ENCODE results near the gene UNC13B.
"Not testable (repeated sequence)": the region's sequence is repeated elsewhere in the genome, so short reads cannot be mapped to it uniquely, and the experiment has no call there.

UNC13B gene

GRCh38 chr9:35229066-35229778, 67.4 kb downstream of the UNC13B start:
- no peak for DNase-seq

- DNase-seq = no peak
Measured at GRCh38 chr9:35229779-35230143, 68.0 kb downstream of the UNC13B start.

- no peak for DNase-seq
Measured at GRCh38 chr9:35232867-35233544, 71.2 kb downstream of the UNC13B start.

- DNase-seq = no peak
Measured at GRCh38 chr9:35236692-35237091, 74.9 kb downstream of the UNC13B start.

- DNase-seq = no peak
Measured at GRCh38 chr9:35237311-35237710, 75.5 kb downstream of the UNC13B start.

GRCh38 chr9:35245945-35246344, 84.1 kb downstream of the UNC13B start:
- DNase-seq = not testable (repeated sequence)

GRCh38 chr9:35253075-35253474, 91.3 kb downstream of the UNC13B start:
- no peak for DNase-seq

- DNase-seq = no peak
Measured at GRCh38 chr9:35254237-35254636, 92.4 kb downstream of the UNC13B start.

- DNase-seq = no peak
Measured at GRCh38 chr9:35254984-35255857, 93.4 kb downstream of the UNC13B start.

GRCh38 chr9:35257986-35258659, 96.3 kb downstream of the UNC13B start:
- no peak for DNase-seq

GRCh38 chr9:35258660-35259474, 97.1 kb downstream of the UNC13B start:
- DNase-seq = no peak

- DNase-seq = no peak
Measured at GRCh38 chr9:35260186-35260585, 98.4 kb downstream of the UNC13B start.

GRCh38 chr9:35262064-35262463, 100.3 kb downstream of the UNC13B start:
- no peak for DNase-seq

GRCh38 chr9:35267710-35268109, 105.9 kb downstream of the UNC13B start:
- no peak for DNase-seq

- no peak for DNase-seq
Measured at GRCh38 chr9:35269919-35270318, 108.1 kb downstream of the UNC13B start.

GRCh38 chr9:35271637-35272036, 109.8 kb downstream of the UNC13B start:
- DNase-seq = no peak

GRCh38 chr9:35272989-35273388, 111.2 kb downstream of the UNC13B start:
- DNase-seq = no peak

GRCh38 chr9:35273591-35273990, 111.8 kb downstream of the UNC13B start:
- DNase-seq = no peak

GRCh38 chr9:35274993-35275392, 113.2 kb downstream of the UNC13B start:
- DNase-seq = no peak

GRCh38 chr9:35277171-35277520, 115.3 kb downstream of the UNC13B start:
- no peak for DNase-seq

GRCh38 chr9:35277628-35278359, 116.0 kb downstream of the UNC13B start:
- DNase-seq = no peak

GRCh38 chr9:35279946-35280345, 118.1 kb downstream of the UNC13B start:
- DNase-seq = no peak
